ENCODE data around the gene ASPSCR1. TPM values are rescaled to one million over a fixed set of nuclear protein-coding genes. Genes with fewer than 3 reads are reported as not detected.

The ASPSCR1 gene
- total RNA-seq, 1 donor from 2014 or later = 55.5 TPM

DNA sequence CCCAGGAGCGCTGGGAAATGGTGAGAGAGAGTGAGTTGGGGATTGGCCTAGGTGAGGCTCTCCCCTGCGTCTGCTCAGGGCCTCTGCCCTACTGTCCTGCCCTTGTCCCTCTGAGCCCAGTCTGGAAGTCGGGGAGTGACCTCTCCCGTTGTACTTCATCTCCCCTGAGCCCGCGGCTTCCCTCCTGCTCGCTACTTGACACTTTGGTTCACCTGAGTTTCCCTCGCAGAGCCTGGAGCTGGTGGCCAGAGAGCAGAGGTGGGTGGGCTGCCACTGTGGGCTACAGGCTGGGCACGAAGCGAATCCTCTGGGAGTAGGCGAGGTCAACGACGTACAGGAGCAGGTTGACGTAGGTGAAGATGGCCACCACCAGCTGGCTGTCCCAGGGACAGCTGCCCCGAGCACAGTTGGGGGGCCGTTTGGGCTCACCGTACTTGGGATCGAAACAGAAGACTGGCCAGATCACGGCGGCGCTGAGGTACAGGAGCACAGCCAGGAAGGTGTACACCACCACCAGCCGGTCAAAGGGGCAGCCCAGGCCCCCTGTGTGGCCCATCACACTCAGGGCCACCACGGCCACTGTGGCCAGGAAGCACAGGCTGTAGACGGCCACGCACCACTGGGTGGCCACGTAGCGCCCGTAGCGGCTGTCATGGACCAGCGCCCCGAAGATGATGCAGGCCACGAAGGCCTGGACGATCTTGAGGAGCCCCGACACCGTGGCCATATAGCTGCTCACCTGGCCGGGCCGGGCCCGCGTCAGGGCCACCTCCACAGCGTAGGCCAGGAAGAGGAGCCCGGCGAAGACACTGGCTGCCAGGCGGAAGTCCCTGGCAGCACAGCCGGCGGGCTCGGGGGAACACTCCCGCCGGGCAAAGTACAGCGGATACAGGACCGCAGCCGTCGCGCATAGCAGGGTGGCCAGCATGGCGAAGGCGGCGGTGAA, 36.6 kb upstream of the ASPSCR1 start:
- Mint-ChIP-seq H3K9me3 (ENCODE audit: low read depth) (no peaks in the 10 kb centered on the region), H3K4me3 (ENCODE audit: low read depth) (no peak overlapping the region), H3K27me3 (peaks cover 22% of the 10 kb centered on the region), H3K27ac (no peak overlapping the region), H3K36me3 (ENCODE audit: insufficient read depth) (no peaks in the 10 kb centered on the region), H3K4me1 (ENCODE audit: low read depth) (peaks cover 3% of the 10 kb centered on the region)
- TF ChIP-seq, protein P1, sequence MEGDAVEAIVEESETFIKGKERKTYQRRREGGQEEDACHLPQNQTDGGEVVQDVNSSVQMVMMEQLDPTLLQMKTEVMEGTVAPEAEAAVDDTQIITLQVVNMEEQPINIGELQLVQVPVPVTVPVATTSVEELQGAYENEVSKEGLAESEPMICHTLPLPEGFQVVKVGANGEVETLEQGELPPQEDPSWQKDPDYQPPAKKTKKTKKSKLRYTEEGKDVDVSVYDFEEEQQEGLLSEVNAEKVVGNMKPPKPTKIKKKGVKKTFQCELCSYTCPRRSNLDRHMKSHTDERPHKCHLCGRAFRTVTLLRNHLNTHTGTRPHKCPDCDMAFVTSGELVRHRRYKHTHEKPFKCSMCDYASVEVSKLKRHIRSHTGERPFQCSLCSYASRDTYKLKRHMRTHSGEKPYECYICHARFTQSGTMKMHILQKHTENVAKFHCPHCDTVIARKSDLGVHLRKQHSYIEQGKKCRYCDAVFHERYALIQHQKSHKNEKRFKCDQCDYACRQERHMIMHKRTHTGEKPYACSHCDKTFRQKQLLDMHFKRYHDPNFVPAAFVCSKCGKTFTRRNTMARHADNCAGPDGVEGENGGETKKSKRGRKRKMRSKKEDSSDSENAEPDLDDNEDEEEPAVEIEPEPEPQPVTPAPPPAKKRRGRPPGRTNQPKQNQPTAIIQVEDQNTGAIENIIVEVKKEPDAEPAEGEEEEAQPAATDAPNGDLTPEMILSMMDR (IDR thresholded peaks at IDR 0.05; ENCODE audit: unreplicated experiment) = no peak
- DNase-seq (ENCODE audit: low spot score, unreplicated experiment) = no peak

DNA sequence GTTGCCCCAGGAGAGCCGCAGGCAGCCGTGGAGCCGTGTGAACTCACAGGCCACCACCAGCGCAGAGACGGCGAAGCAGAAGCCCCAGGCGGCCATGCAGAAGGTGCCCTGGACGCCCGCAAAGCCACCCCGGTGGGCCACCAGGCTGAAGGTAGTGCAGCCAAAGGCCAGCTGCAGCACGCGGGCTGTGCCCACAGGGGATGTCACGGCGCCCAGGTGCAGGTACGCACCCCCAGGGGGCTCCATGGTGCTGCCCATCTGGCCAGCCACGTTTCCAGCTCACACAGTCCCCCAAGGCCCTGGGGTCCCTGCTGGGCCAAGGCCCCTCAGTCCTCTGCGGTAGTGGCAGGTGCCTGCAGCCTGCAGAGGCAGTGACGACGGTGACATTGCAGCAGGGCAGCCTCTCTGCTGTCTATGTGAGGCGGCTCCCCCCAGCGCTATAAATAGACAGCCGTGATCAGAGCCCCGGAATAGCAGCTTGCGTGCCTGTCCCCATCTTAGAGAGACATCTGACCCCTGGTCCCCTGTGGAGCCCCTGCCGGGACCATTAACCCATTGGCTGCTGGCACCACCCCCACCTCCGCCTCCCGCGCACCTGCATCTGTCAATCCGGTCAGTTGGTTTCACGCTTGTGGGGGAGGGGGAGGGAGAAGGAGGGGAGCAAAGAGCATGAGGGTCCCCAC, 35.8 kb upstream of the ASPSCR1 start:
- no peak overlapping the region for H3K27ac Mint-ChIP-seq
- peaks cover under 1% of the 10 kb centered on the region for H3K4me1 Mint-ChIP-seq (ENCODE audit: low read depth)
- peaks cover 22% of the 10 kb centered on the region for H3K27me3 Mint-ChIP-seq
- no peak overlapping the region for H3K4me3 Mint-ChIP-seq (ENCODE audit: low read depth)
- TF ChIP-seq, protein P1 (IDR thresholded peaks at IDR 0.05; ENCODE audit: unreplicated experiment) = no peak
- no peaks in the 10 kb centered on the region for H3K9me3 Mint-ChIP-seq (ENCODE audit: low read depth)
- no peaks in the 10 kb centered on the region for H3K36me3 Mint-ChIP-seq (ENCODE audit: insufficient read depth)
- DNase-seq (ENCODE audit: low spot score, unreplicated experiment) = no peak

DNA sequence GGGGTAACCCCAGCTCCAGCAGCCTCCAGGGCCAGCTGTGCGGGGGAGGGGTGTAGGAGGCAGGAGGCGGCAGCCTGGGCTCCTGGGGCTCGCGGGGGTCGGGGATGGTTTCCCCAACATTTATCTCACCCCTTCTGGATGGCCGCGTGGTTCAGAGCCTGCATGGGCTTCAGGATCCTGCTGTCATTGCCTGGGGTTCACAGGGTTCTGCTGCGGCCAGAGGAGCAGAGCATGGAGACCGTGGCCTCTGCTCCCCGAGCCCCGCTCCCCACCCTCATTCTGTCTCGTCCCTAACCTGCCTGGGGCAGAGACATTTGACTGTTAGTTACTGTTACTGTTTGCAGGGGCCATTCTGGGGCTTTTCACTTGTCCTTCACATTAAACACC, 35.3 kb upstream of the ASPSCR1 start:
- Mint-ChIP-seq H3K27me3 (peaks cover 25% of the 10 kb centered on the region), H3K9me3 (ENCODE audit: low read depth) (no peaks in the 10 kb centered on the region), H3K27ac (no peak overlapping the region), H3K36me3 (ENCODE audit: insufficient read depth) (no peaks in the 10 kb centered on the region), H3K4me3 (ENCODE audit: low read depth) (no peak overlapping the region), H3K4me1 (ENCODE audit: low read depth) (no peaks in the 10 kb centered on the region)
- no peak for DNase-seq (ENCODE audit: low spot score, unreplicated experiment)
- TF ChIP-seq, protein P1 (IDR thresholded peaks at IDR 0.05; ENCODE audit: unreplicated experiment) = no peak

DNA sequence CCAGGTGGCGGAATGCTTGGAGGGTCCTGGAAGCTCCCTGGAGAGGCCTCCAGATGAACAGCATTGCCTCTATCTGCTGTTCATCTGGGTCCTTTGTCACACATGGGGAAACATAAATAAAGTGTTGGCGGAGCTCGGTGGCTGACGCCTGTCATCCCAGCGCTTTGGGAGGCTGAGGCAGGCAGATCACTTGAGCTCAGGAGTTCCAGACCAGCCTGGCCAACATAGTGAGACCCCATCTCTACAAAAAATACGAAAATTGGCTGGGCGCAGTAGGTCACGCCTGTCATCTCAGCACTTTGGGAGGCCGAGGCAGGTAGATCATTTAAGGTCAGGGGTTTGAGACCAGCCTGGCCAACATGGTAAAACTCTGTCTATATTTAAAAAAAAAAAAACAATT, 32.6 kb upstream of the ASPSCR1 start:
- H3K4me1 Mint-ChIP-seq (ENCODE audit: low read depth) = no peaks in the 10 kb centered on the region
- DNase-seq (ENCODE audit: low spot score, unreplicated experiment) = no peak
- H3K27ac Mint-ChIP-seq = no peak overlapping the region
- no peaks in the 10 kb centered on the region for H3K9me3 Mint-ChIP-seq (ENCODE audit: low read depth)
- H3K27me3 Mint-ChIP-seq = peaks cover 14% of the 10 kb centered on the region
- TF ChIP-seq, protein P1 (IDR thresholded peaks at IDR 0.05; ENCODE audit: unreplicated experiment) = no peak
- H3K36me3 Mint-ChIP-seq (ENCODE audit: insufficient read depth) = no peaks in the 10 kb centered on the region
- no peak overlapping the region for H3K4me3 Mint-ChIP-seq (ENCODE audit: low read depth)

DNA sequence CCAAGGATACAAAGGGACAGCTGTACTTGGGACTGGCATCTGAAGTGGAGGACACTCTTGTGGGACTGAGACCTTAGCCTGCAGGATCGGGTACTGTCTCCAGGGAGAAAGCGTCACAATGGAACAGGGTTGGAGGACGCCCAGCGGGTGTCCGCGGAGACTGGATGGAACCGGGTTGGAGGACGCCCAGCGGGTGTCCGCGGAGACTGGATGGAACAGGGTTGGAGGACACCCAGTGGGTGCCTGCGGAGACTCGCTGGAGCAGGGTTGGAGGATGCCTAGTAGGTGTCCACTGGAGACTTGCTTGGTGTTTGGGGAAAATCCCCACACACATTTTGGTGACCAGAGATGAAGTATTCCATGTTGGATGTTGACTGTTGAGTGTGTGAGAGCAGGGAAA, 30.2 kb upstream of the ASPSCR1 start, which contains the start of gene MYADML2:
TSS of gene MYADML2 (minus strand) at position 45 of the 400 bp plus-strand sequence. CDS start 5,492 bp downstream, outside the sequence.
- no peaks in the 10 kb centered on the region for H3K36me3 Mint-ChIP-seq (ENCODE audit: insufficient read depth)
- no peak for DNase-seq (ENCODE audit: low spot score, unreplicated experiment)
- H3K4me3 Mint-ChIP-seq (ENCODE audit: low read depth) = no peak within 1 kb of the TSS
- no peaks in the 10 kb centered on the region for H3K4me1 Mint-ChIP-seq (ENCODE audit: low read depth)
- H3K27me3 Mint-ChIP-seq = peaks cover 14% of the 10 kb centered on the region
- TF ChIP-seq, protein P1 (IDR thresholded peaks at IDR 0.05; ENCODE audit: unreplicated experiment) = no peak
- H3K27ac Mint-ChIP-seq = no peak within 1 kb of the TSS
- no peaks in the 10 kb centered on the region for H3K9me3 Mint-ChIP-seq (ENCODE audit: low read depth)

Measured in progenitor cell of endocrine pancreas (in vitro differentiated cells).